Measurements from ENCODE around the gene RIC8B.

DNA sequence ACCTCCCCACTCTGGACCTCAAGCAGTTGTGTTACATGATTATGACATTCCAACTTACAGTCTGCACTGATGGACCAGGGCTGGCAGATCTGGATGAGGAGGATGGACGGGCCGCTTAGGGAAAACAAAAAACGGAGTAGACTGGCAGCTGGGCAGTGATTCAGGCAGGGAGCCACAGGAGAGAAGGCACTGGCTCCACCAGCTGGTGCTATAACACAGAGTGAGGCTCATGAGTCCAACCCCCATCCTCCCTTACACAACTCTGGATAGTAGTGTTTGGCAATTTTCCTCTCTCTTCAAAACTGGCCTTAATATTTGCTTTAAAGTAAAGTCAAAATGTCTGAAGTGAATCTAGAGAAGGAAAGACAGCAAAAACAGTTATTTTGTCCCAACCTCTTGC lies 9.7 kb upstream of the RIC8B start:
- no peak for TF ChIP-seq POLR2A (IDR thresholded peaks at IDR 0.05)
- TF ChIP-seq, protein P1, sequence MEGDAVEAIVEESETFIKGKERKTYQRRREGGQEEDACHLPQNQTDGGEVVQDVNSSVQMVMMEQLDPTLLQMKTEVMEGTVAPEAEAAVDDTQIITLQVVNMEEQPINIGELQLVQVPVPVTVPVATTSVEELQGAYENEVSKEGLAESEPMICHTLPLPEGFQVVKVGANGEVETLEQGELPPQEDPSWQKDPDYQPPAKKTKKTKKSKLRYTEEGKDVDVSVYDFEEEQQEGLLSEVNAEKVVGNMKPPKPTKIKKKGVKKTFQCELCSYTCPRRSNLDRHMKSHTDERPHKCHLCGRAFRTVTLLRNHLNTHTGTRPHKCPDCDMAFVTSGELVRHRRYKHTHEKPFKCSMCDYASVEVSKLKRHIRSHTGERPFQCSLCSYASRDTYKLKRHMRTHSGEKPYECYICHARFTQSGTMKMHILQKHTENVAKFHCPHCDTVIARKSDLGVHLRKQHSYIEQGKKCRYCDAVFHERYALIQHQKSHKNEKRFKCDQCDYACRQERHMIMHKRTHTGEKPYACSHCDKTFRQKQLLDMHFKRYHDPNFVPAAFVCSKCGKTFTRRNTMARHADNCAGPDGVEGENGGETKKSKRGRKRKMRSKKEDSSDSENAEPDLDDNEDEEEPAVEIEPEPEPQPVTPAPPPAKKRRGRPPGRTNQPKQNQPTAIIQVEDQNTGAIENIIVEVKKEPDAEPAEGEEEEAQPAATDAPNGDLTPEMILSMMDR (IDR thresholded peaks at IDR 0.05): no peak

All from transverse colon (tissue), 3 donors.